ENCODE results near the gene TRPM3.

Gene TRPM3

DNA sequence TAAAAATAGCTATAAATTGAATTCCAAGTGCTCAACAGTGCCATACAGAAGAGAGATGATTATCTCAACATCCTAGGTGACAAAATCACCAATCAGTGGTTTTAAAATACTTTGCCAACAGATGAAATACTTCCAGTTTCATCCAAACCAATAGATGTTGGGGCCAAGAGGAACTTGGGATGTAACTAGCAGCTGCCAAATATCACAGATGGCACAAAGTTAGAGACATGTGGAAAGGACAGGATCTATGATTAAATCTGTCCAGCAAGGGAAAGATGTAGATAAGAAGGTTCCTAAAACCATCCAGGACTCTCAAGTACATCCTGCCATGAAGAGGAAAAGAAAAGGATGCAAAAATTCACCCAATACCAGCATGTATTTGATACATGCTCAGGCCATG, 23.8 kb downstream of the TRPM3 start:
- DNase-seq (ENCODE audit: low read depth), result no peak

DNA sequence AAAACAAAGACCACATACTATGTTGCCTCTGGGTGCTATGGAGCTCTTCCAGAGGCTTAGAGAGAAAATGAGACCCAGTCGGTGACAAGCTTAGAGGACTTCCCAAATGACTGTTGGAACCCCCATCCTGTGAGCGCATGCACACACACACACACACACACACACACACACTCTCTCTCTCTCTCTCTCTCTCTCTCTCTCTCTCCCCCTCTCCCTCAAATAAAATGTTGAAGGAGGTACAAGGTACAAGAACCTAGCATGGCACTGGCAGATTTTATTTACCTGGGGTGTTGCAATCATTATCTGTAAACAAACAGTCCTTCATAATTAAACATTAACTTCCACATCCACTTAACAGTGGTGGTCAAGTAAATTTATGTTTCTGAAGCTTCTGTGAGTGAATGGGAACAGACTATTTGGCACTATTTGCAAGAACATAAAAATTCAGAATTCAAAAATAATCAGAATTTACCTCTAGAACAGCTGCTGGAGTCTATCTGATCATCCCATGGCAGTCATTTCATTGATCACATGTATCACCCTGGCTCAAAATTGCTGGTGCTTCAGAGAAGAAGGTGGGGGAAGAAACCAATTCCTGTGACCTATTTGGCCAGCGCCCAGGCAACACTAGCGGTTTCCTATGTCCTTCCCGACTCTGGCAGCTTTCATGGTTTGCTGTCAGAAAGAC, 24.9 kb downstream of the TRPM3 start:
- DNase-seq (ENCODE audit: low read depth), result no peak

DNA sequence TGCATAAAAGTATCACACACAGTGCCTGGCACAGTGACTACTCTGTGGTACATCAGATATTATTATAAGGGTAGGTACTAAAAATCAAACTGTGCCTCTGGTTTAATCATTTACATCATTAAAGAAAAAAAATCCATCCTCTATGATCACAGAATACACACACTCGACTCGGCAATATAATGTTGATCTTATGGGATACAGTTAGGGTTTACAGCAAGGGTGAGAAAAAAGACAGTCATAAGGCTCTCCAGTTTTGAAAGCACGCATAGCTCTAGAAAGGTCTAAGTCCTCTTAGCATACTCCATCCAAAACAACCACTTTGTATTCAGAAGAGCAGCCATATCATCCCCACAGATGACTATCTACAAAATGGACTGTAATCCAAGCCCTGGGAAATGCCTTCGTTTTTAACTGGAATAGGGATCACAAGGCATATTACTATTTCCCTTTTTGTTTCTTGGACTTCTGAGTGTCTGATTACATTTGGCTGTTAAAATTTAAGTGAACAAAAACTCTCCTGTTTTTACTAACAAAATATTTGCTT, 26.6 kb downstream of the TRPM3 start:
- no peak for DNase-seq (ENCODE audit: low read depth)

DNA sequence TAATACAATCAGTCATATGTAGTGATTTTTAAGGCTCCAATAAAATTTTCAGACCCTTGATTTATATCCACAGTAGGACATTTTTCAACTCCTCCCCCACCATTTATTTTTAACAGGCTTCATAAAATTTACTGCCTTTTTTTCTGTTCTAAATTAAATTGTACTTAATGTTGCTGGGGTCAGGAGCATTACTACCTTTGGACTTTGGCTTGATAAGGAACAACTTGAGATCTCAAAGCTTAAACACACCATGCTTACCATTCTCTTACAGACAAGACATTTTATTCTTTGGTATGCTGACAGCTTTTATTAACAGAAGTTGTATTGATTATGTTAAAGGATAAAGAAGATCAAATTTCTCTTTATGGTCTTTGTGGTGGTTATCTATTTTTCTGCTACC, 30.5 kb downstream of the TRPM3 start:
- DNase-seq (ENCODE audit: low read depth), result no peak

DNA sequence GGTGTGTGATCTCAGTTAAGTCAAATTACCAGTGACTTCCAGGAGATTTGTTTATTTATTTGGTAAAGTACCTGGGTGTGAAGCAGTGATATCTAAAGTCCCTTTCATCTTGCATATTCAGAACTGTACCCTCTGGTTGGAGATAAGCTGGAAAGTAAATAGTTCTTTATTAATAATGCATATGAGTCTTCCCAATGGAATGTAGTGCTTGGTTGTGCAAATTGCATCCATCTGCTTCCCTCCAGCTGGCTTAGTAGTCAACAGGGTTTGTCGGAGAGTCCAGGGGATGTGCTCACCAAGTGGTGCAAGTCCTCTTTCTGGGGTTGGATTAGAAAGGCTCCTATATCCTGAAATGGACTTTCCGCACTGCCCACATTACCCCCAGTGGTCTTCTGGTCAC, 42.0 kb downstream of the TRPM3 start:
- no peak for DNase-seq (ENCODE audit: low read depth)

DNA sequence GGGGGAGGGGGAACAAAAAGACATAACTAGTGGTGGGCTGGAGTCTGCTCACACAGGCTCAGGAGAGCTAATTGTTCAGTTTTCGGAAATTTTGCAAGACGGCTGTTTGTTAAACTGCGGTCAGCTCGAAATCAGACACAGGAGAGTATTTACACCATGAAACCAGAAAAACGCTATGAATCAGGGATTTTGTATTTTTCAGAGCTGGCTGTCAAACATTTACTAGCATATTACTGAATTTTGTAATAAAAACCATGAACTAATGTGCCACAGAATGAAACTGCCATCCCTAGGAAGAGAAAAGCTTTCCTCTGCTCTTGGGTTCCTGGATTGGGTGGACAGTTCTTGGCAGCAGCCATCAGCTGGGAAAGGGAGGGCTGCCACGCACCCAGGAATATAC, 45.3 kb downstream of the TRPM3 start:
- DNase-seq (ENCODE audit: low read depth), result no peak

DNA sequence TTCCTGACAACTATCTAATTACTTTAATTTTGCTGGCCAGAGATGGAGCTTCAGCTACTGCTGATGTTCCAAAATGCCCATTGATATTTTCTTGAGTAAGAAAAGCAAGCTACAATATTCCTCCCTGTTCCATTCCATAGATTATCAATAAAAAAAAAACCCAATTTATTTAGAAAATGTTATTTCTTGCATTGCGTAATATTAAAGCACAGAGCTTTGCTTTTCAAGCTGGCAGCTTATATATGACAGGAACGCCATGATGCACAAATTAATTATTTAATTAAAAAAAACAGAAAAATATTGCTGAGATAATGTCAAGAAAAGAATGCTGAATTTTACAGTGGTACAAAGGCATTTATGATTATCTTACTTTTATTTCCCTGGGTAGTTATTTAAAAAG, 47.9 kb downstream of the TRPM3 start:
- DNase-seq (ENCODE audit: low read depth), result no peak

DNA sequence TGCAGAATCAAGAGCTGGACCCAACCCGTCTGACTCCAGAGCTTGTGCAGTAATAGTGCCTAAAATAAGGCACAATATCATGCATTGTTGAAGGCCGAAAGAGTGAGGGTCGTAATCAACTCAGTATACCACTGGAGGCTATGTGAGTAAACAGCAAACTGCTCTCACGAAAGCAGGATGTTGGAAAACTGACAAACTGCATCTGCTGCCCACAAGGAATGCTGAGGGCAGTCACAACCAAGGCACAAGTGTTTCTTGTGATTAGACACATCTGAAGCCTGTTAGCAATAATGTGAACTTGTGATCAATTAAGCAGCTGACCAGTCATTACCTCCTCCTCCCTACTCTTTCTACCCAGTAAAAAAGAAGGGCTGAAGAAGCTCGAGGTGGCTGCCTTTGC, 48.8 kb downstream of the TRPM3 start:
- DNase-seq (ENCODE audit: low read depth), result no peak

DNA sequence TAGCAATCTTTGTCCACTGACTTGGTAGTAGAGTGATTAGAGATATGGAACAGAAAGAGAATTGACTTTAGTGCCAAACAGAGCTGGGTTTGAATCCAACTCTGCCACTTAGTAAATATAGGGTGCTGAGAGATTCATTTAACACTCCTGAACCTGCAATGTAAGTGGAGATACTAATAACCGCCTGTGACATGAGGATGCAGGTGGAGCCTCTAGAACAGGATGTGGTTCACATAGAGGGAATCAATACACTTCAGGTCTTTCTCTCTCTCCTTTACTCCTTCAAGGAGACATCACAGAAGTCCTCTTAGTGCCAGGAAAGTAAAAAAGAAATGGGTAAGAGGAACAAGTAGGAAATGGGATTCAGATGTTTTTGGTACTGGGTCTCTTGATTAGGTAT, 49.8 kb downstream of the TRPM3 start:
- no peak for DNase-seq (ENCODE audit: low read depth)

DNA sequence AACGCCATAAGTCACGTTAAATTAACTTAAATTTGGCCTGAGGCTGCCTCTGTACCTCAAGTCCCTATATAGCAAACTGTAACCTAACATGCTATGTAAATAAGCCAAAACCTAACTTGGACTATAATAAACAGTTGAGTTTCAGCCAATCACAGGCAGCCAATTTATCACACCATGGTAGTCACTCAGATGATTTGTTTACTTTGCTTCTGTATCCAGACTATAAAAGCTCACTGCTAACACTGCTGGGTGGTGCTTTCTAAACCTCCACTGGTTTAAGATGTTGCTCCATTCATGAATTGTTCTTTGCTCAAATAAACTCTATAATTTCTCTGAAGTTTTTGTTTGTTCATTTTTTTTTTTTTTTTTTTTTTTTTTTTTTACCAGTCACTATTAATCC, 62.8 kb downstream of the TRPM3 start:
- DNase-seq (ENCODE audit: low read depth), result no peak

DNA sequence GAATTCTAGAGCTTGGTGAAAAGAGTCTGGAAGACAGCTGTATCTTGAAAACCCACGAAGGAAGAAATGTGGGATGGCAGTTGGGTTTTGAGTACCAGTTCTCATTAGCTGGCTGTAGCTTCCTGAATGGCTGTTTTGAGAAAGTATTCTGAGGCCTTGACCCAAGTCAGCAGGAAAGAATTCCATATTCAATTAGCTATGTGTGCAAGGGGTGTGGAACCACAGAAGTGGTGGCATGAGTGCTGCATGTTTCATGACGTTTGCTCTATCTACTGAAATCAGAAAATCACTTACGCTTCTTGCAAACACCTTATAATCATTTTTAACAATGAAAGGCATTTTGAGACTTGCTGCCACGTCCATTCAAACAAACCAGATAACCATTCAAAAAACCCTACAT, 69.1 kb downstream of the TRPM3 start:
- no peak for DNase-seq (ENCODE audit: low read depth)

DNA sequence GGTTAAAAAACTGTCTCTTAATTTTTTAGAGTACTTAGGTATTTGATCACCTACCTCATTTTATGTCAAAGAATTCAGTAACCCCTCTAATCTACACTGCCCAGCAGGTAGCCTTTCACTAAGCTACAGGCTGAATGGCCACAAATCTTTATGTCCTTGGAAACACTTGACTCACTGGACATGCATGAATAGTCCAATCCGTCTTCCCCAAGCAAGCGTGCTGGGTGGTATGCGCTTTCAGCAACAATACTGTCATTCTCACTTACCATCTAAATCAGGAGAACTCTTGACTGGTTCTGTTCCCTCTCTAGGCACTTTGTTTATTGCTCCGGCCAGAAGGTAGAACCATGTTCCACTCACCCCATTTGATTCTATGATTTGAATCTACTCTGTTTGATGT, 73.1 kb downstream of the TRPM3 start:
- DNase-seq (ENCODE audit: low read depth), result no peak

DNA sequence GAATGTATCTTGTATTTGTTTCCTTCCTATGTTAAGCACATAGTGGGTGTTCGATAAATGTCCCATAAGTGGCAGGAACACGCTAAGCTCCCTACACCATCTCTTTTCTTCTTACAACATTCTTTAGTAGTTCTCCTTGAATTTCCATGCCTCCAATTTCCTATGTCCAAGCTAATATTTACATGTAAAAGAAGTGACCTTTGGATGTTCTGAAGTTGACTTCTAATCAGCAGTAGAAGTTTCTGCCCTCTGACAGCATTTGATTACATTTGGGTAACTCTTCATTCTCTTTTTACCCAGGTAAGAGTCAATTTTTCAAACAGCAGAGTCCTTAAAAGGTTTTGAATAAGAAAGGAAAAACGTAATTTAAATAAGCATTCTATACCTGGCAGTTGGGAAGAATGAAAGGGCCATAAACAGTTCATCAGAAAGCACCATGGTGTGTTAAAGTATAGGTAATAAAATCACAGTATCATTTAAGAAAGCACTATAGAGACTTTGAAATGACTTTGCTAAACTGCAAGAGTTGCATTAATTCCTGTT, 78.9 kb downstream of the TRPM3 start:
- no peak for DNase-seq (ENCODE audit: low read depth)

DNA sequence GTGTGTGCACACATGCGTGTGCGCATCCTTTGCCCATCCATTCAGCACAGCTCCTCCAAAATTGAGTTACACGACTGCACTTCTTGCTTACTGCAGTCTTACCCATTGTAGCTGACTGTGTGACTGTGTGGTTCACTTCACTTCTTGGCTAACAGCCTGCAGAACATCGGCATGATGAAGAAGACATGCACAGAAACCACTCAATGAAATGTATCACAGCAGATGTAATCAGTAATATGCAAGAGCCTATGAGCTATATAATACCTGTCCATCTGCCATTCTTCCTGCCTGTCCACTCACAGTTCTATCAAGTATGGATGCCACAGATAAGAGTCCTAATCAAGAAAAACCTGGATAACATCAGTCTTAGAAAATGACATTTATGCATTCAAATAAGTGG, 83.9 kb downstream of the TRPM3 start:
- no peak for DNase-seq (ENCODE audit: low read depth)

DNA sequence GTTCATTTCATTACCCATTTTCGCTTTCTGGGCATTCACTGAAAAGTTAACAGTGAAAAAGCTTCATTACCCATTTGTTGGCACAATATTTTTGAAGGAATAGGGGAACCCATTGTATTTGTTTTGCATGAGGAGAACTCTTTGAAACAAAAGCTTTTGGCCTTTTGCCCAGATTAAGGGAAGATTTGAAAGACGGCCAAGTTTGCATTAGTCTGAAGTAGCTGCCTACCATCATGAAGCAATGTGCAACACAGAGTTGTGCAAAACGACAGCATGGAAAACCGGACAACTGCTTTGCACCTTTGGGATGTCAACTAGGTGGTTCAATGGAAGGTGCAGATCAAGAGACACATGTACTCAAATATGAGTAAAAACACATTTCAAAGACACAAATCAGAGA, 84.9 kb downstream of the TRPM3 start:
- no peak for DNase-seq (ENCODE audit: low read depth)

DNA sequence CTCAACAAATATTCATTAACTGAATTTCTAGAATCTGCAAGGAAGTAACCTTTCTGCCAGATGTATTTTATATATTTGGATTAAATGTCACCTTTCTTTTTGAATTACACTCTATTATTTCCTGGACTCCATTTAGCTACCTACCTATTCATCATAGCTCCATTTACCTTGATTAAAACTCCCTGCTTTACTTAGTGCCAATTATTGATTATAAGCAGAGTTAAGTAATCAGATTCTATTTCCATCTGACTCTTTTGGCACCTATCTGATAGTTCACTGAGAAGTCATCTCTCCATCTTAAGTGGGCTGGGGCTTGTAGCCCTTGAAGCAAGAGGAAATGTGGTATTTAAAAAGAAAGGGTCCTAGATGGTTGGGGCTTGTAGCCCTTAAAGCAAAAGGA, 88.6 kb downstream of the TRPM3 start:
- DNase-seq (ENCODE audit: low read depth), result no peak

DNA sequence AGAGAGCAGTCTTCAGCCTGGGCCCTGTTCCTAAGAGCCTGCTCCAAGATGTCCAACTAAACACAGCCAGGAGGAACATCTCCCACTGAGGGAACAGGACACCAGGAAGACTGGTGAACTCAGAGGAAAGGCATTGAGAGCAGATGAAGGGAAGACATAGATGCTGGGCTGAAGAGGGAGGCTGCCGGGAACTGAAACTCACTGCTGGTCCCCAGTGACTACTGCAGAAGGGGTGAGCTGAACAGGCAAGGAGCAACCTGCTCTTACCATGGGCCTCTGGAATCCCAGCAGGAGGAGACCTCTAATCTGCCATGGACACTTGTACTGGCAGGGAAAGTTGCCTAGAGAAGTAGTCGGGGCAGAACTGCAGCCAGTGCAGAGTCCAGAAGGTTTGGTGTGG, 95.7 kb downstream of the TRPM3 start:
- no peak for DNase-seq (ENCODE audit: low read depth)

DNA sequence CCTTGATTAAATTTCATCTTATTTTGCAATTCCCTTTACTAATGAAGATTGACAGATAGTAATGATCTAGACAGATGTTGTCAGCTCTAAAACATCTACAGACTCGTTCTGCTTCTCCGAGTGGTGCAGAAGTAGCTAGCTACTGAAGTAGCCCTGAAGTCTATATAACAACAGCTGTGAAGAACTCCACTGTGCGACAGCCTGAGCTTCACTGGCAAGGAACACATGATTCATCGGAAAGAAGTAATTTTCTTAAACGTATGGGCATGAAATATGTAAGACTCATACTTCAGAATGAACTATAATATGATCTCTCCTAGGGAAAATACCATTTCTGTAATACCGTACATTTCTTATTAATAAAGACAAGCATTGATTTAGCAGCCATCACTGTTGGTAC, 96.2 kb downstream of the TRPM3 start:
- no peak for DNase-seq (ENCODE audit: low read depth)

DNA sequence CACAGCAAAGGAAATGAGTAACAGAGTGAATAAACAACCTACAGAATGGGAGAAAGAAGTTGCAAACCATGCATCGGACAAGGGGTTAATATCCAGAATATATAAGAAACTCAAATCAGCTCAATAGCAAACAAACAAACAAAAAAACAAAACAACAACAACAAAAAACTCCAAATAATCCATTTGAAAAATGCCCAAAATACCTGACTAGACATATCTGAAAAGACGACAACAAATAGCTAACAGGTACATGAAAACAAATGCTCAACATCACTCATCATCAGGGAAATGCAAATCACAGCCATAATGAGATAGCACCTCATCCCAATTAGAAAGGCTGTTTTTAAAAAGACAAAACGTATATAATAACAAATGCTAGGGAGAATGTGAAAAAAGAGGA, 111.2 kb downstream of the TRPM3 start:
- no peak for DNase-seq (ENCODE audit: low read depth)

DNA sequence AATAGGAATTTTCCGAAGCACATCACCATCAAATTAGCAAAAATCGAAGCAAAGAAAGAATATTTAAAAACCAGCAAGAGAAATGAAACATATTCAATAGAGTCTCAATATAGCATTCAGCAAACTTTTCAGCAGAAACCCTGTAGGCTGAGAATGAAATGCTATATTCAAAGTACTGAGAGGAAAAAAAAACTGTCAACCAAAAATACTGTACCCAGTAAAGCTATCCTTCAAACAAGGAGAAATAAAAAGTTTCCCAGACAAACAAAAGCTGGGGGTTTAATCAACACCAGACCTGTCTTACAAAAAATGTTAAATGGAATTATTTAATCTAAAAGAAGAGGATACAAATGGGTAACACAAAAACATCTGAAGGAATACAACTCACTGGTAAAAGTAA, 116.0 kb downstream of the TRPM3 start:
- DNase-seq (ENCODE audit: low read depth), result no peak

DNA sequence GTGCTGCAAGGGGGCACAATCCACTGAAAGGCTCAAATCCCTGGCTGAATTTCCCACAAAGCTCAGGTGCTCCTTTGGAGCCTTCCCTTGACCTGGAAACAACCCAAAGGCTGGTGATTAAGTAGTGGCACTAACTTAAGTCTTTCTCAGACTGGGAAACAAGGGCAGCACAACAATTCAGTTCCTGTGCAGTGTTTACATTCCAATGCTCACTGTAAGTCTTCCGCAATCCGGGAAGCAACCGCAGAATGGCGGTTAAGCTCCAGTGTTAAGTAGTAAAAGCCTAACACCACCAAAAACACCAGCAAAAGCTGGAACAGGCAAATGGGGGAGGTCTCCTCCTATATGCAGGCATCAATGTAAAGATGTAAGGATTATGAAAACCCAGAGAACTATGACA, 117.2 kb downstream of the TRPM3 start:
- no peak for DNase-seq (ENCODE audit: low read depth)

DNA sequence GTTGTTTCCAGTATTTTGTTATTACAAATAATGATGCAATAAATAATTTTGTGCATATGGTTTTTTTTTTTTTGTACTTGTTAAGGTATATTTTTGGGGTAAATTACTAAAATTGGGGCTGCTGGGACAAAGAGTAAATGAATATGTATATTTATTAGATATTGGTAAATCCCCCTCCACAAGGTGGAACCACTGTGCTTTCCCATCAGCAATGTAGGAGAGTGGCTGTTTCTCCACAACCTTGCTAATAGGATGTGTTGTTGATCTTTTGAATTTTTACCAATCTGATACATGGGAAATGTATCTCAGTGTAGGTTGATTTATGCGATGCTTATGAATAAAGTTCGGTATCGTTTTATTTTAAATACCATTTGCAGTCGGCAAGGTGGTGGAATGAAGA, 118.1 kb downstream of the TRPM3 start:
- no peak for DNase-seq (ENCODE audit: low read depth)

DNA sequence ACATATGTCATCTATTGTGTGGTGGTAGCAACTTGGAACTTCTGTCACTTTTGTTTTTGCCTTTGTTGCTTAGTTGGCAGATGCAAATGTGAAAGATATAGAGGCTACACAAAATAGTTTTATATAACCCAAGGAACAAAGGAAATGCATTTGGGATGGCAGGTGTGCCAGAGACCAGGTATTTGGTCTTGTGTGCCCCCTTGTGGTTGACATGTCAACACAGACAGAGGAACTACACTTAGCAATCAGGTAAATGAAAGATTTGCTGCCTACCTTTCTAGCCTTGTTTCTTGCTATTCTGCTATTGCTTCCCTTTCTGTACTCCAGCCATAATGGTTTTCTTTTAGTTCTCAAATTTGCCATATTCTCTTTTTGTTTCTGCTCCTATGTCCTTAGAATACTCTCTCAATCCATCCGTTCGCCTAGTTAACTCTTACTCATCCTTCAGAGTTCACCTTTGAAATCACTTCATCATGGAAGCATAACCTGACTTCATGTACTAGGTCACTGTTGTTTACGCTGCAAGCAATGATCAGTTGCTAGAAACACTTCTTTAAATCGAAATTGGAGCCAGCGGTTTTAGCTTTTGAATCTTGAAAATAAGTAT, 119.5 kb downstream of the TRPM3 start:
- no peak for DNase-seq (ENCODE audit: low read depth)

DNA sequence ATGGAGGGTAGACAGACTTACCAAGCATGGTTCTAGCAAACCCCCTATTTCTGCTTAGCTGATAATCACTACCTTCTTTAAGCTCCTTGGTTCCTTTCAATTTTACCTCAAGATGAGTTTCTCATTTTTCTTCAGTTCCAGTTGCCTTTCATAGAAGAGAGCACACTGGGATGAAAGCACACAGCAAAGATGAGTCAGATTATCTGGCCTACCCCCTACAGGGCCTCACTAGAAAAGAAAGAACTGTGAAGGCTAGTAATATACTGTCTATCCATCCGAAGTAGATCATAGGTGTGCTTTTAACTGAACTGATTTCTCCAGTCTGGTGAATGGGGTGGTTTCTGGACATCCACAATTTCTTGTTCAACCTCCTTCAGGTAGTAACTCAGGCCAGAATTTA, 122.5 kb downstream of the TRPM3 start:
- no peak for DNase-seq (ENCODE audit: low read depth)
